ENCODE data around the gene PHF5A. TPM values are rescaled to one million over a fixed set of nuclear protein-coding genes. Genes with fewer than 3 reads are reported as not detected.
"Not testable (repeated sequence)": the region's sequence is repeated elsewhere in the genome, so short reads cannot be mapped to it uniquely, and the experiment has no call there.

Gene PHF5A
- total and polyA plus RNA-seq, 4 donors = 15.8 to 31.7 (median 23.2) TPM

DNA sequence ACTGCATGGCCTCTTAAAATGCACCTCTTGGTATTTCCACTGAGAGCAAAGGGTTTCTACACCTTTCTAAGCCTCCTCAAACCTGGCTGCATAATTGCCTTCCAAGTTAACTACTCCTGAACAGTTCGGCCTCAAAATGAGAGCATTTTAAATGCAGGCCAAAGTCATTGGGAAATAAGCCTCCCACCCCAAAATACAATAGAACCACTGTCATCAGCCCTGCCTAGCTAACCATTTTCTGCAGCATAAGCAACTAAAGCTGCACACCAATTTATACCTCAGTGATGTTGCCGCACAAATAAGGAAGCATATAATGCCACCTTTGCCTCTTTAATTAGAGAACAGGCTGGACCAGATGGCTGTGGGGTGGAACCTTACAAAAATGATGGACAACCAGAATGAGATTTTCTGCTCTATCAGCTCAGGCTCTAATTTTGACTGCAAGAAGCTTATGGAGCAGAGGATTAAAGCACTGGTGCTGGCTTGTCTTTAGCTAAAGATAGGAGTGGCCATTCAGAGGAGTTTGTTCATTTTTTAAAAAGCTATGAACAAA, 26.2 kb downstream of the PHF5A start:
- Histone ChIP-seq H3K27me3 (ENCODE audit: control insufficient read depth in 4 of 4, insufficient read depth in 4 of 4, low read length in 3 of 4) (no peaks in the 10 kb centered on the region), H3K9me3 (ENCODE audit: control insufficient read depth in 4 of 4, low read length in 3 of 4) (no peaks in the 10 kb centered on the region), H3K4me3 (ENCODE audit: low read depth in 1 of 3, low read length in 3 of 3) (no peak overlapping the region), H3K27ac (ENCODE audit: low read depth in 1 of 2, low read length in 2 of 2) (no peak overlapping the region), H3K9ac (ENCODE audit: low read depth in 1 of 2, low read length in 2 of 2) (no peak overlapping the region), H3K36me3 (ENCODE audit: control insufficient read depth in 4 of 4, insufficient read depth in 3 of 4, low read depth in 1 of 4, low read length in 3 of 4) (peaks cover 0 to 4% (median under 1%) of the 10 kb centered on the region in 4 donors), H3K4me1 (ENCODE audit: control insufficient read depth in 4 of 4, insufficient read depth in 4 of 4, low read length in 3 of 4) (peaks cover 6 to 37% (median 23%) of the 10 kb centered on the region in 4 donors)
- TF ChIP-seq RAD21 (IDR thresholded peaks at IDR 0.05) = no peak
- no peak for TF ChIP-seq RXRA (IDR thresholded peaks at IDR 0.05)
- no peak for TF ChIP-seq EGR1 (IDR thresholded peaks at IDR 0.05; ENCODE audit: low read depth in 2 of 2)
- TF ChIP-seq, protein P1, sequence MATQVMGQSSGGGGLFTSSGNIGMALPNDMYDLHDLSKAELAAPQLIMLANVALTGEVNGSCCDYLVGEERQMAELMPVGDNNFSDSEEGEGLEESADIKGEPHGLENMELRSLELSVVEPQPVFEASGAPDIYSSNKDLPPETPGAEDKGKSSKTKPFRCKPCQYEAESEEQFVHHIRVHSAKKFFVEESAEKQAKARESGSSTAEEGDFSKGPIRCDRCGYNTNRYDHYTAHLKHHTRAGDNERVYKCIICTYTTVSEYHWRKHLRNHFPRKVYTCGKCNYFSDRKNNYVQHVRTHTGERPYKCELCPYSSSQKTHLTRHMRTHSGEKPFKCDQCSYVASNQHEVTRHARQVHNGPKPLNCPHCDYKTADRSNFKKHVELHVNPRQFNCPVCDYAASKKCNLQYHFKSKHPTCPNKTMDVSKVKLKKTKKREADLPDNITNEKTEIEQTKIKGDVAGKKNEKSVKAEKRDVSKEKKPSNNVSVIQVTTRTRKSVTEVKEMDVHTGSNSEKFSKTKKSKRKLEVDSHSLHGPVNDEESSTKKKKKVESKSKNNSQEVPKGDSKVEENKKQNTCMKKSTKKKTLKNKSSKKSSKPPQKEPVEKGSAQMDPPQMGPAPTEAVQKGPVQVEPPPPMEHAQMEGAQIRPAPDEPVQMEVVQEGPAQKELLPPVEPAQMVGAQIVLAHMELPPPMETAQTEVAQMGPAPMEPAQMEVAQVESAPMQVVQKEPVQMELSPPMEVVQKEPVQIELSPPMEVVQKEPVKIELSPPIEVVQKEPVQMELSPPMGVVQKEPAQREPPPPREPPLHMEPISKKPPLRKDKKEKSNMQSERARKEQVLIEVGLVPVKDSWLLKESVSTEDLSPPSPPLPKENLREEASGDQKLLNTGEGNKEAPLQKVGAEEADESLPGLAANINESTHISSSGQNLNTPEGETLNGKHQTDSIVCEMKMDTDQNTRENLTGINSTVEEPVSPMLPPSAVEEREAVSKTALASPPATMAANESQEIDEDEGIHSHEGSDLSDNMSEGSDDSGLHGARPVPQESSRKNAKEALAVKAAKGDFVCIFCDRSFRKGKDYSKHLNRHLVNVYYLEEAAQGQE (IDR thresholded peaks at IDR 0.05) = no peak
- TF ChIP-seq, protein P2, sequence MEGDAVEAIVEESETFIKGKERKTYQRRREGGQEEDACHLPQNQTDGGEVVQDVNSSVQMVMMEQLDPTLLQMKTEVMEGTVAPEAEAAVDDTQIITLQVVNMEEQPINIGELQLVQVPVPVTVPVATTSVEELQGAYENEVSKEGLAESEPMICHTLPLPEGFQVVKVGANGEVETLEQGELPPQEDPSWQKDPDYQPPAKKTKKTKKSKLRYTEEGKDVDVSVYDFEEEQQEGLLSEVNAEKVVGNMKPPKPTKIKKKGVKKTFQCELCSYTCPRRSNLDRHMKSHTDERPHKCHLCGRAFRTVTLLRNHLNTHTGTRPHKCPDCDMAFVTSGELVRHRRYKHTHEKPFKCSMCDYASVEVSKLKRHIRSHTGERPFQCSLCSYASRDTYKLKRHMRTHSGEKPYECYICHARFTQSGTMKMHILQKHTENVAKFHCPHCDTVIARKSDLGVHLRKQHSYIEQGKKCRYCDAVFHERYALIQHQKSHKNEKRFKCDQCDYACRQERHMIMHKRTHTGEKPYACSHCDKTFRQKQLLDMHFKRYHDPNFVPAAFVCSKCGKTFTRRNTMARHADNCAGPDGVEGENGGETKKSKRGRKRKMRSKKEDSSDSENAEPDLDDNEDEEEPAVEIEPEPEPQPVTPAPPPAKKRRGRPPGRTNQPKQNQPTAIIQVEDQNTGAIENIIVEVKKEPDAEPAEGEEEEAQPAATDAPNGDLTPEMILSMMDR (IDR thresholded peaks at IDR 0.05; ENCODE audit: low read depth, low read length, missing input control) = no peak
- TF ChIP-seq, protein P3, sequence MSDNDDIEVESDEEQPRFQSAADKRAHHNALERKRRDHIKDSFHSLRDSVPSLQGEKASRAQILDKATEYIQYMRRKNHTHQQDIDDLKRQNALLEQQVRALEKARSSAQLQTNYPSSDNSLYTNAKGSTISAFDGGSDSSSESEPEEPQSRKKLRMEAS (IDR thresholded peaks at IDR 0.05) = no peak
- TF ChIP-seq HNF4A (conservative IDR thresholded peaks at IDR 0.05) = no peak
- TF ChIP-seq GABPA (IDR thresholded peaks at IDR 0.05 in 1 of 2, conservative IDR thresholded peaks at IDR 0.05 in 1 of 2) = no peak
- TF ChIP-seq JUND (IDR thresholded peaks at IDR 0.05) = no peak
- no peak for TF ChIP-seq ZBTB33 (IDR thresholded peaks at IDR 0.05)
- no peak for TF ChIP-seq ATF3 (IDR thresholded peaks at IDR 0.05)
- no peak for TF ChIP-seq NR2F2 (IDR thresholded peaks at IDR 0.05)
- no peak for DNase-seq (ENCODE audit: low spot score)
- 54% methylated on average over 2 of the region's 2 CpGs for WGBS

DNA sequence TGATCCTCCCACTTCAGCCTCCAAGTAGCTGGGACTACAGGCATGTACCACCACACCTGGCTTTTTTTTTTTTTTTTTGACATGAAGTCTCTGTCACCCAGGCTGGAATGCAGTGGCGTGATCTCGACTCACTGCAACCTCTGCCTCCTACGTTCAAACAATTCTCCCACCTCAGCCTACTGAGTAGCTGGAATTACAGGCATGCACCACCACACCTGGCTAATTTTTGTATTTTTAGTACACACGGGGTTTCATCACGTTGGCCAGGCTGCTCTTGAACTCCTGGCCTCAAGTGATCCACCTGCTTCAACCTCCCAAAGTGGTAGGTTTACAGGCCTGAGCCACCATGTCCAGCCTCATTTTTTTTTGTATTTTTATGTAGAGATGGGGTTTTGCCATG, 28.0 kb downstream of the PHF5A start:
- not testable (repeated sequence) for H3K9ac ChIP-seq (ENCODE audit: low read depth in 1 of 2, low read length in 2 of 2); H3K27ac ChIP-seq (ENCODE audit: low read depth in 1 of 2, low read length in 2 of 2); H3K9me3 ChIP-seq (ENCODE audit: control insufficient read depth in 4 of 4, low read length in 3 of 4); H3K27me3 ChIP-seq (ENCODE audit: control insufficient read depth in 4 of 4, insufficient read depth in 4 of 4, low read length in 3 of 4); H3K4me3 ChIP-seq (ENCODE audit: low read depth in 1 of 3, low read length in 3 of 3); DNase-seq (ENCODE audit: low spot score)
- peaks cover 9 to 55% (median 36%) of the 10 kb centered on the region in 4 donors for H3K4me1 ChIP-seq (ENCODE audit: control insufficient read depth in 4 of 4, insufficient read depth in 4 of 4, low read length in 3 of 4)
- WGBS = 73% methylated on average over 5 of the region's 5 CpGs
- H3K36me3 ChIP-seq (ENCODE audit: control insufficient read depth in 4 of 4, insufficient read depth in 3 of 4, low read depth in 1 of 4, low read length in 3 of 4) = peaks cover 9 to 20% (median 15%) of the 10 kb centered on the region in 4 donors

Data from liver (tissue), 9 donors.